ENCODE results near the gene FIG4.

The FIG4 gene

GRCh38 chr6:109787312-109787711 lies 96.2 kb downstream of the FIG4 start:
- H3K4me3 ChIP-seq (ENCODE audit: low read depth, low read length): no peak overlapping the region
- in situ Hi-C loops (cut with HindIII; ENCODE audit: low sequenced_read_pairs): no loop called here
- DNase-seq (ENCODE audit: low read depth): no peak
- TF ChIP-seq CTCF (IDR thresholded peaks at IDR 0.05; ENCODE audit: low read depth, low read length, missing control alignments): no peak

- in situ Hi-C loops (cut with HindIII; ENCODE audit: low sequenced_read_pairs): no loop called here
- no peak overlapping the region for H3K4me3 ChIP-seq (ENCODE audit: low read depth, low read length)
- no peak for TF ChIP-seq CTCF (IDR thresholded peaks at IDR 0.05; ENCODE audit: low read depth, low read length, missing control alignments)
- peak; percentile 45 for DNase-seq (ENCODE audit: low read depth)
Measured at GRCh38 chr6:109788687-109789086, 97.6 kb downstream of the FIG4 start.

GRCh38 chr6:109790131-109790530 lies 99.0 kb downstream of the FIG4 start:
- in situ Hi-C loops (cut with HindIII; ENCODE audit: low sequenced_read_pairs): no loop called here
- no peak for TF ChIP-seq CTCF (IDR thresholded peaks at IDR 0.05; ENCODE audit: low read depth, low read length, missing control alignments)
- H3K4me3 ChIP-seq (ENCODE audit: low read depth, low read length): no peak overlapping the region
- peak; percentile 22 for DNase-seq (ENCODE audit: low read depth)

- H3K4me3 ChIP-seq (ENCODE audit: low read depth, low read length): no peak overlapping the region
- in situ Hi-C loops (cut with HindIII; ENCODE audit: low sequenced_read_pairs): no loop called here
- no peak for DNase-seq (ENCODE audit: low read depth)
- no peak for TF ChIP-seq CTCF (IDR thresholded peaks at IDR 0.05; ENCODE audit: low read depth, low read length, missing control alignments)
Measured at GRCh38 chr6:109791301-109791700, 100.2 kb downstream of the FIG4 start.

- in situ Hi-C loops (cut with HindIII; ENCODE audit: low sequenced_read_pairs): no loop called here
- H3K4me3 ChIP-seq (ENCODE audit: low read depth, low read length): no peak overlapping the region
- TF ChIP-seq CTCF (IDR thresholded peaks at IDR 0.05; ENCODE audit: low read depth, low read length, missing control alignments): no peak
- DNase-seq (ENCODE audit: low read depth): no peak
Measured at GRCh38 chr6:109793021-109793420, 101.9 kb downstream of the FIG4 start.

- no peak overlapping the region for H3K4me3 ChIP-seq (ENCODE audit: low read depth, low read length)
- in situ Hi-C loops (cut with HindIII; ENCODE audit: low sequenced_read_pairs): no loop called here
- no peak for TF ChIP-seq CTCF (IDR thresholded peaks at IDR 0.05; ENCODE audit: low read depth, low read length, missing control alignments)
- DNase-seq (ENCODE audit: low read depth): peak; percentile 87
Measured at GRCh38 chr6:109793792-109794191, 102.7 kb downstream of the FIG4 start.
